ENCODE results near the gene ATP5F1A.

The ATP5F1A gene

DNA sequence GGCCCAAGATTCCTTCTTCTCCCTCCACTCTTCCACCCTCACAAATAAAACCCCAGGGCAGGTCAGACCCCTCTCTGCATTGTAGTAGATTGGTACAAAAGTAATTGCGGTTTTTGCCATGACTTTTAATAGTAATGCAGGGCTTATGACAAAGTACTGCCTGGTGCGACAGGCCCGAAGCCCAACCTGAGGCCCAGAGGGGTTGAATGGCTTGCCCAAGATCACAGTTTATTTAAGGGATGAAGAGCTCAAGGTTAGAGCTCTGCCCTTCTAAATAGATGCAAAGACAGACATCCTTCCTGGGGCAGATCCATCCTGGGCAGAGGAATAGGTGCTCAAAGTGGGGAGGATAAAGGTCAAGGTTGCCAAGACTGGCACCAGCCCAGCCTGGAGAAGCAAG lies 25.1 kb downstream of the ATP5F1A start:
- no peak for DNase-seq

DNA sequence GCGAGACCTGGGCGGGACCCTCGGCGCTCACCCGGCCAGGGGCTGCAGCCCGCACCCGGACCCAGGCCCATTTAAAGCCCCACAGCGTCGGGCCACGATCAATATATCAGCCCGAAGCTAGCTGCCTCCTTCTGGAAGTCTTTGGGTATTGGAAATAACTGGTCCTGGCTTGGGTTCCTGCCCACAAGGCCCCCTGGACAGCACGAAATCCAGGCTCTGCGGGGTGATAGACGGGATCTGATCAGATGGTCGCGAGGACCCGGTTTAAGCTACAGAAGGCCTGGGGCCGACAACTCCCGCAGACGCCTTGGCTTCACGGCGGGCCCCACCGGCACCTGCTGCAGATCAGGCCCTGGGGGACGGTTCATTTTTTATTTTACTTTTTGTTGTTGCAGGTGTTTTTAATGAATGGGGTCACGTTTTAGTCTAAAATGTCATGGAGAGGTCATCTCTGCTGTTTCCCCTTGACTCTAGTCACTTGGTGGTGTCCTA lies 25.7 kb downstream of the ATP5F1A start:
- no peak for DNase-seq

- DNase-seq: peak; percentile 80
Observed at GRCh38 chr18:46071653-46072375, 26.3 kb downstream of the ATP5F1A start, which contains the start of gene PSTPIP2. Gene PSTPIP2, minus strand, starts transcription at chr18:46072260. Its CDS starts 72 bp downstream, at chr18:46072188.

DNA sequence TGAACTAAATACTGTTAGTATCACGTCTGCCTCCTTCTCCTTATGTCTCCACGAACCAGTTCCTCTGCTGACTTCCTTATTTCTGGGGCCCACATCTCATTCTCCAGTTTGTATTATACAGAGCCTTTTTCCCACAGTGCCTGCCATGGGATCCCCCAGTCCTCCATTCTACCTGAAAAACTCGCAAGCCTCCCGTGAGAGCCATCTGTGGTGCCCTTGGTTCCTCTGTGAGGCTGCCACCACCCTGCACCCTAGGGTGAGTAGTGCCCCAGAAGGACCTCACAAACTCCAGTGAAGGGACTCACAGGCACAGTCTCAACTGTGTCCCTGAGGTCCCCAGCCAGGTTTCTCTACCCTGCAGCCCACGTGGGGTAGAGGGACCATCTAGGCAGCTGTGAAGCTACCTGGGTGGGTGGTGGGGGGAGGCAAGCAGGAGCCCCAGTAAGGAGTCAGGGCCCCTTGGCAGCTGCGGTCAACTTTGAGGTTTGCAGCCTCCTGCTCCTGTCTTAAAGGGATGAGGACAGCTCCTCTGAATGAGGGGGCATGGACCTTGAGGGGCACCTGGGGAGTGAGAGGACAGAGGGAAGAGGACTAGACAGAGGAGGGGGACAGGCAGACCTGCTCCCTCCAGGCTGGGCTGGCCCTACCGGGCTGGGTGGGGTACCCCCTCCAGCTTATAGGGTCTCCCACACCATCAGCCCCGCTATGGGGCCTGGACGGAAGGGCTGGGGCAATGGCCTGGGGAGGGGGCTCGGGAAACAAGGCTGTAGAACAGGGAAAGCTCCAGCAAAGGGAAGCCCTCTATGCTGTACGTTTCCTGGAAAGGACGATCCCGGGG lies 27.1 kb downstream of the ATP5F1A start:
- no peak for DNase-seq

DNA sequence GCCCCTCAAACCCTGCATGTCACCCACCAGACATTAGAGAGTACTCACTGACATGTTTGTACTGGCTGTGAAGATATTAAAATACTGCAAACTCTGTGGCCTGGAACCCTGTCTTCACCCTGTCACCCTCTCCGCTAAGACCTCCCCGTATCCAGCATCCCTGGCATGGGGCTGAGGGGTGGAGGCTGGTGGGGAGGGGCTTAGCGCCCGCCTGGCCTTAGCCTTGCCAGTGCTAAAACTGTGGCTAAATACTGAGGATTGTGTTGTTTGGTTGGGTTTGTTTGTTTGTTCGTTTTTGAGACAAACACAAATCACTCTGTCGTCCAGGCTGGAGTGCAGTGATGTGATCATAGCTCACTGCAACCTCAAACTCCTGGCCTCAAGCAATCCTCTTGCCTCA lies 27.9 kb downstream of the ATP5F1A start:
- no peak for DNase-seq

DNA sequence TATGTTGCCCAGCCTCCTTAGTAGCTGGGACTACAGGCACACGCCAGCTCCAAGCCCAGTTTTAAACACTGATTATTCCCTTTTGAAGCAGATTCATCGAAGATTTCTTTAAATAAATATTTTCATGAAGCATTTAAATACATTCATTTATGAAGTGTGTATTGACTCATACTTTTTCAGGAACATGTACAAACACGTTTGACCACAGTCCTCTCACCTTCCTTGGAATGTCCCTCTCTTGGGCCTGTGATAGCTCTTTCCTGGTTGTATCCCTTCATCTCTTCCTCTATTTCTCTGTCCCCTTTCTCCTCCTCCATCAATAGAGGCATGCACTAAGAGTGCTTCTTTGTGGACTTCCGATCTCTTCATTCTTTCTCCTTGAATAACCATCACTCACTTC lies 28.6 kb downstream of the ATP5F1A start:
- DNase-seq: no peak

DNA sequence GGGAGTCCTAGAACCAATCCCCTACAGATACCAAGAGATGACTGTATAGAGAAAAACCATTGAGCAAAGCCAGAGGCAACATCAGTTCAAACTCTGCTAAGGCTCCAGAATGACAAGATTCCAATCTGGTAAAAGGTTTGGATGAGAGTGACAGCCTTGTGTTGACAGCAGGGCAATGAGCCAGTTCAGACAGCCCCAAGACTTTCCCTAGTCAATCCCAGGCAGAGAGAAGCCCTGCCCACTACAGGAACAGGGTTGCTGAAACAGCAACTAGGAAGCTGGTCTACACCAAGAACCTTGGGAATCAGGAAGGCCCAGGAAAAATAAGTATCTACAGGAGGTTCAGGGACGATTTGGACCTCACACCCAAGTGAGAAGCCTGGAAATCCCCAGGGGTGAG lies 29.3 kb downstream of the ATP5F1A start:
- DNase-seq: peak; percentile 72

DNA sequence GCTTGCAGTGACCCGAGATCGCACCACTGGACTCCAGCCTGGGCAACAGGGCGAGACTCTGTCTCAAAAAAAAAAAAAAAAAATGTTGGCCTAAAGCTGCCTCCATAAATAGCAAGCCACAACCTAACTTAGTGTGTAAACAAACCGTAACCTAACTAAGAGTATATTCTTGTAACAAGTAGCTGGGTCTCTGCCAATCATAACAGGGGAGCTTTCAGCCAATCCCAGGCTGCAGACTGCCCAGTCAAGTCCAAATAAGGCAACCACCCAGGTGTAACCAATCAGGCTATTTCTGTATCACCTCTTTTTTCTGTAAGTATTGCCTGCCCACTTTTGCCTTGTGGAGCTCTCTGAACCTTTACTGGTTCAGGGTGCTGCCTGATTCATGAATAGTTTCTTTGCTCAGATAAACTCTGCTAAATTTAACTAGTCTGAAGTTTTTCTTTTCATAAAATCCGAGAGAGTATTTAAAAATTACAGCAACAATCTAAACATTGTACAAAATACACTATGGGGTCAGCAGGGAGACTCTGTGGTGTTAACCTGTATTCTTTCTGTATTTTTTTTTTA lies 30.6 kb downstream of the ATP5F1A start:
- peak; percentile 59 for DNase-seq

- DNase-seq: peak; percentile 92
Observed at GRCh38 chr18:46062781-46063180, 35.3 kb downstream of the ATP5F1A start.

GRCh38 chr18:46061796-46062195 lies 36.3 kb downstream of the ATP5F1A start:
- no peak for DNase-seq

DNA sequence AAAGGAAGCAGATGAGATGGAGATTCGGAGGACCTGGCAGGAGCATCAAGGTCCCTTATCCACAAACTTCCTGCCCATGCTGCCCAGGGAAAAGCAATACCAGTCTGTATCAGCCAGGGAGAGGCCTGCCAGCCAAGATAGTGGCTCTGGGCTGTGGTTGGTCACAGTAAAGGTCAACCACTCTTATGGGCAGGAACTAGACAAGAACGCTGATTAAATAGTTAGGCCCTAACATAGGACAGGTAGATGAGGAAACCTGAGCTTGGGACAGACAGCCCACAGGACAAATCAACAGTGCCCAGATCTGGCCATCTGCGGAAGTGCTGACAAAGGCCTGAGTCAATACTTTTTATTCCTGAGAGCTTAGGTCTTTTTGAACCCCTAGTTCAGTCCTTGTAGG lies 36.7 kb downstream of the ATP5F1A start:
- no peak for DNase-seq

DNA sequence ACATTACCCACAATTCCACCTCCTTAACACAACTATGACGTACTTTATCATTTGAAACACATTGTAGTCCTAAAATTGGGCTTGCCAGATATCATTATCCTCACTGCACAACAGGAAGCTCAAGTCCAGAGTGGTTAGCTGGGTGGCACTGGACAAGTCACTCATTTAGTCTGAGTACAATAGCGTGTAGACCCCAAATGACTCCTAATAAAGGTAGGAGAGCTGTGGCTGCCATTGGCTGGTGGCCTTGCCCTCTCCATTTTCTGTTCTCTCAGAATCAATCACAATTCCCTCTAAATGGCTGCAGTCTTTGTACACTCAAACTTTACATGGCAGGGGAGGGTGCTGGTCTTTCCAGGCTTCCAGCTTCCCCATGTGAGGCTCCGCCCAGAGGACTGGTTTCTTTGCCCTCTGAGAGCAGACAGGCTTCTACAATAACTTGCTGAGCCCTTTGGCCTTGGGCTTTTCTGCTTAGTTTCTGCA lies 37.7 kb downstream of the ATP5F1A start:
- peak; percentile 62 for DNase-seq

DNA sequence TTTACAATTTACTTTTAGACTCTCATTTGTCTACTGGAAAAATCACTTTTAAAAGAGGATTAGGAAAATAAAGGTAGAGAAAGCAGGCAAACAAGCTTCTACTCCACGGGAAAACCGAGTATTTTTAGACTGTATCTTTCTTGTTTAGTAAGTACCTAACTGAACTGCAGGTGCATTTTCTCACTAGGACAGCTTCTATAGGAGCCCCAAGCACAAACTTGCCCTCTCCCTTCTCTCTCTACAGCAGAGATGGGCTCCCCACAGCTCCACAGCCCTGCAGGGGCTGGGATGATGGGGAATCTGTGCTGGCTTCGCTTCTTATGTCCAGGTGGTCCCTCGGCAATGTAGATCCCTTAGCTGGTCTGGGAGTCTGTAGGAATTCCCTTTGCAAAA lies 42.3 kb downstream of the ATP5F1A start:
- no peak for DNase-seq

- DNase-seq: no peak
Observed at GRCh38 chr18:46054956-46055837, 42.9 kb downstream of the ATP5F1A start.

GRCh38 chr18:46053368-46054095 lies 44.6 kb downstream of the ATP5F1A start:
- no peak for DNase-seq

DNA sequence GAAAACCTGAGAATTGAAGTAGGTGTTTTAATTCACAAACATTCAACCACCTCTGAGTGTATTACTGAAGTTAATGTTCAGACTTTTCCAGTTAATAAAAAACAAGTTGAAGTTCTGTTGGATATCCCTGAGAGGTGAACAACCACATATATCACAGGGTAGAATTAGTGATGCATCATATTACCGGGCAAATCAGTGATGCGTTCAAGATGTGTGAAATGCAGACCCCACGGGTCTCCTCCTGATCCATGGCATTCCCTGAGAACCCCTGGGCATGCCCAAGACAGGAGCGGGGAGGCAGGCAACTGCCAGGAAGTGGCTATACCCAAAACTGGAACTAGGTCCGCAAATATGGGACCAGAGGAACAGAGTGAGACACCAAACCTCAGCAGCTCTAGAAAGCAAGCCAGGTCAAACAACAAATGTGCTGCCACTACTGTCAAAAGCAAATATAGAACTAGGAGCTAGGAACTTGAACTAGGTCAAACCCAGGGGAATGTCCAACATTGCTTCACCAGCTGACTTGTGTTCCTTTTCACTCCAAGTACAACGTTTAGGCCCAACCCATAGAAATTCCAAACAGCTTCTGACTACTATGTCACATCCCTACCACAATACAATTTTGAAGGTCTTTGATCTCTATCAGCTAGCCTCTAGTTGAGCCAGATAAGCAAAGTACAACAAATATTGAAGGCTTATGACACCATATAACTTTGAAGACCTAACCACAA lies 46.2 kb downstream of the ATP5F1A start:
- peak; percentile 53 for DNase-seq

GRCh38 chr18:46050268-46050667 lies 47.8 kb downstream of the ATP5F1A start:
- DNase-seq: no peak

DNA sequence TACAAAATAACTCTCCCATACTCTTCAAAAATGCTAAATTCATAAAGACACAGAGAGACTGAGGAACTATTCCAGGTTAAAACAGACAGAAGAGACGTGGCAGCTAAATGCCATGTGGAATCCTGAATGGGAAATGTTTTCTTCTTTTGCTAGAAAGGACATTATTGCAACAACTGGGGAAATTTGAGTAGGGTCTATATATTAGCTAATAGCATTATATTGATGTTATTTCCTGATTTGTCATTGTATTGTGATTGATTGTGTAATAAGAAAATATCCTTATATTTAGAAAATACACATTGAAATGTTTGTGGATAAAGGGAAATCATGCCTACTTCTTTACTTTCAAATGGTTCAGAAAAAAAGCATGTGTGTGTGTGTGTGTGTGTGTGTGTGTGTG lies 49.5 kb downstream of the ATP5F1A start:
- no peak for DNase-seq

GRCh38 chr18:46047369-46047768 lies 50.7 kb downstream of the ATP5F1A start:
- peak; percentile 90 for DNase-seq

GRCh38 chr18:46046688-46047087 lies 51.4 kb downstream of the ATP5F1A start:
- DNase-seq: no peak

- peak; percentile 66 for DNase-seq
Observed at GRCh38 chr18:46046126-46046525, 52.0 kb downstream of the ATP5F1A start.
